ENCODE data around the gene ABCC4.

ABCC4 gene

DNA sequence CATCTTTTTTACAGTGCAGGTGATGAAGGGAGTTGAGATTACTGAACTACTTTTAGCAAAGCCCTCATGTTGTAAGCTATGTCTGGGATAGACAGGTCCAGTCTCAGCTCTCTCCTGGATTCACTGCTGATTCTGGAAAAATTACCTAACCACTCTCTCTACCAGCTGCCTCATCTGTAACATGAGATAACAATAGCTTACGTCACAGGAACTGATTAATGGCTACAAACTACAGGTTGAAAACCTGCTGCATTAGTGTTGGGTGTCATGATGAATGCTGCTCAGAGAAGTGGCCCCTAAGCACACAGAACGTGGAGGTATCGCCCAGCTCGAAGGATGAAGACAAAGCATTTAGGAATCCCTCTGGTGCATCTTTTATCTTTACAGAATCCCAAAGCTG lies 277.8 kb downstream of the ABCC4 start:
- Histone ChIP-seq H3K9me3 (ENCODE audit: control insufficient read depth, low read depth, low read length) (no peaks in the 10 kb centered on the region), H3K9ac (ENCODE audit: low read length) (no peak overlapping the region), H3K27ac (ENCODE audit: low read length) (no peak overlapping the region), H3K36me3 (ENCODE audit: control insufficient read depth, low read depth, low read length) (no peaks in the 10 kb centered on the region), H3K4me1 (ENCODE audit: control insufficient read depth, low read depth, low read length) (no peaks in the 10 kb centered on the region), H3K4me3 (ENCODE audit: low read length) (no peak overlapping the region), H3K27me3 (ENCODE audit: control insufficient read depth, insufficient read depth, low read length) (no peaks in the 10 kb centered on the region)

DNA sequence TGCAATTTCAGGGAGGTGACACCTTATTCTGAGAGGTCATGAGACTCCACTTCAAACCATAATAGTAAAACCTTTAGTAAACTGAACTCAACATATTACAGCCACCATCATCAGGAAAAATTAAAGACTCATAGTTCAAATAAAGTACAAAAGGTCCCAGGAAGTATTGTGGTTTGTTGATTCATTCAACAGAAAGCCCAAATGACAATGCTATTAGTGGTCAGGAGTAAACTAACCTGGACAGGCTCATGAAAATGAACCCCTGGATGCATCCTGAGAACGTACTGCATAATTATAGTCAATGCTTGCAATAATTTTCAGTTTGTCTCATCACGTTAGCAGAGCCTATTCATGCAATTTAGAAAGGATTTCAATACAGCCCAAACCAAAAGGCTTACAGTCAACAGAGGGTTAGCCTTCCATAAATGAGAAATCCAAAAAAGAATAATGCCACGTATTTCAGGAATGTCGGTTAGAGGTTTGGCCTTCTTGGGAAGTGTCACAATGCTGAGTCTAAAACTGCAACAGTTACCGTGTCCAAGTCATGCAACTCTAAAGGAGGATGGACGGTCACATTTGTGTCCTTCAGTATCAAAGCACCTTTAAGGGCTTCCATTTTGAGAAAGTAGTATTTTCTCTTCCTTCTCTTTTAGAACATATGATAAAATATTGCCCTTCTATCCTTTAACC lies 280.8 kb downstream of the ABCC4 start:
- H3K4me3 ChIP-seq (ENCODE audit: low read length), result no peak overlapping the region
- no peak overlapping the region for H3K27ac ChIP-seq (ENCODE audit: low read length)
- H3K9ac ChIP-seq (ENCODE audit: low read length), result no peak overlapping the region
- H3K27me3 ChIP-seq (ENCODE audit: control insufficient read depth, insufficient read depth, low read length), result no peaks in the 10 kb centered on the region
- H3K36me3 ChIP-seq (ENCODE audit: control insufficient read depth, low read depth, low read length), result no peaks in the 10 kb centered on the region
- H3K4me1 ChIP-seq (ENCODE audit: control insufficient read depth, low read depth, low read length), result no peaks in the 10 kb centered on the region
- no peaks in the 10 kb centered on the region for H3K9me3 ChIP-seq (ENCODE audit: control insufficient read depth, low read depth, low read length)

DNA sequence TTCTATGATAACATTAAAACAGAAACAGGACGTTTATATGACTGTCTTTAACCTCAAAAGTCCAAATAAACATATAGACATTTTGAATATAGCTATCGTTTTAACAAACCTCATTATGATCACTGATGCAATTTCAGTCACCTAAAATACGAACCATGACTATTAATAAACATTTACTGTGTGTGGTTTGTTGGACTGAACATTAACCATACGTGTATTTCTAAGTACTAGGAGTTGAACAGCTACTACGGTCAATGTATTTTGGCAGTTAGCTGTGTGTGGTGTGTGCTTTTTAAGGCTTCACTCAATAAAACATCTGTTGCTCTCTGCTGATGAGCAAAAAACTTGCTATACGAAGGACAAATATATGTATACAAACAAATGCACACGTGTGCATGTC lies 281.4 kb downstream of the ABCC4 start:
- H3K36me3 ChIP-seq (ENCODE audit: control insufficient read depth, low read depth, low read length), result no peaks in the 10 kb centered on the region
- no peak overlapping the region for H3K27ac ChIP-seq (ENCODE audit: low read length)
- no peak overlapping the region for H3K9ac ChIP-seq (ENCODE audit: low read length)
- no peaks in the 10 kb centered on the region for H3K9me3 ChIP-seq (ENCODE audit: control insufficient read depth, low read depth, low read length)
- no peaks in the 10 kb centered on the region for H3K4me1 ChIP-seq (ENCODE audit: control insufficient read depth, low read depth, low read length)
- H3K4me3 ChIP-seq (ENCODE audit: low read length), result no peak overlapping the region
- H3K27me3 ChIP-seq (ENCODE audit: control insufficient read depth, insufficient read depth, low read length), result no peaks in the 10 kb centered on the region

DNA sequence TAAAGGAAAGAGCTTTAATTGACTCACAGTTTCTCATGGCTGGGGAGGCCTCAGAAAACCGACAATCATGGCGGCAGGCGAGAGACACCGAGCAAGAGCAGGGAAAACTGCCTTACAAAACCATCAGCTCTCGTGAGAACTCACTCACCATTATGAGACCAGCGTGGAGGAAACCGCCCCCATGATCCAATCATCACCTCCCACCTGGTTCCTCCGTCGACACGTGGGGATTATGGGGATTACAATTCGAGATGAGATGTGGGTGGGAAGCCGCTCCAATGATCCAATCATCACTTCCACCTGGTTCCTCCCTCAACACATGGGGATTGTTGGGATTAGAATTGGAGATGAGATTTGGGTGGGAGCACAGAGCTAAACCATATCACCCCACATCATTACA lies 293.9 kb downstream of the ABCC4 start:
- Histone ChIP-seq H3K9ac (ENCODE audit: low read length) (no peak overlapping the region), H3K4me1 (ENCODE audit: control insufficient read depth, low read depth, low read length) (peaks cover 5% of the 10 kb centered on the region), H3K27ac (ENCODE audit: low read length) (no peak overlapping the region), H3K4me3 (ENCODE audit: low read length) (no peak overlapping the region), H3K27me3 (ENCODE audit: control insufficient read depth, insufficient read depth, low read length) (peaks cover 7% of the 10 kb centered on the region), H3K36me3 (ENCODE audit: control insufficient read depth, low read depth, low read length) (no peaks in the 10 kb centered on the region), H3K9me3 (ENCODE audit: control insufficient read depth, low read depth, low read length) (no peaks in the 10 kb centered on the region)

DNA sequence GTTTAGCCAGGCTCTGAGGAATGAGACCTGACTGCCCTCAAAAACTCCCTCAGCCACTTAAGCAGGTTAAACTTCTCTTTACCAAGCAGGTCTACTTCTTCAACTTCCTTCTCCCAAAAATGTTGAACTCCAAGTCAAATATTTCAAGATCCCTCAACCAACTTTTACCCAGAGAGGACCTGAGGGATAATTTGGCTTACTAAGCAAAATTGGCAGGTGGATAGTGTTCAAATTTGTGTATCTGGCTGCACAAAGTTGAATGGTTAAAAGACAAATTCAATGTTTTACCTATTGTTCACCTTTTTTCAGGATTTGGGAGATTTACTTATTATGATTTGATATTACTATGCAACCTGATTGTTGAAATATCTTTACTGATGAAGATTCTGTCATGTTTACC lies 296.0 kb downstream of the ABCC4 start:
- Histone ChIP-seq H3K36me3 (ENCODE audit: control insufficient read depth, low read depth, low read length) (no peaks in the 10 kb centered on the region), H3K9me3 (ENCODE audit: control insufficient read depth, low read depth, low read length) (no peaks in the 10 kb centered on the region), H3K4me3 (ENCODE audit: low read length) (no peak overlapping the region)

DNA sequence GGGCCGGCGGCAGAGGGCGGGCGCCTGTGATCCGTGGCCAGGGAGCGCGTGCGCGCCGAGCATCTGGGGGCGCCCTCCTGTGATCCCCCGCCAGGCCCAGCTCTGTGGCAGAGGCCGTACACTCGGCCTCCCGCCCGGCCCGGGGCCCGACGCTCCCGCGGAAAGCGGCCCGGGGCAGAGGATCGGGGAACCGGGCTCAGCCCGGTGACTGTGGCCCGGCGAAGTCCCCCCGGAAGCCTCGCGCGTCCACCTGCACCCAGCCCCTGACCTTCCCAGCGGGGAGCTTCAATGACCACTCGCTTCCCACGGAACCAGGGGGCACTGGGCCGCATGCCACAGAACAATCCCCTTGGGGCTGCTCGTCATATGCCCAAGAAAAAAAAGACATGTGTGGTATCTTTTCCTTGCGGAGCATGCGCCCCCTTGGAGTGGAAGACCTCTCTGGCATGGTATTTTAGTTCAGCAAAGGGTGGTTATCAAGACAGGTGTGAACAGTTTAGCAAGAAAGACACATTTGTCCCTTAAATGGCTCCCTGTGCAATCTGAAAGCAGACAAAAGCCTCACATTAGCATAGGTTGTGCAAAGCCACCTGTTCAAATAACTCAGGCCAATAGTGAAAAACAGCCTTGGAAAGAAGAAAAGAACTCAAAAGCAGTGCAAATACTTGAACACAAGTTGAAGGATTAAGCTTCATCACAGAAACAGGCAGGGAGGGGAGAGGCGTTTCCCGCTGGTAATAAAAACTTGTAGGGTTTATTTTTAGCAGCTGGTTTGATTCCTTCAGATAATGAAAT lies 298.0 kb downstream of the ABCC4 start:
- Histone ChIP-seq H3K4me1 (ENCODE audit: control insufficient read depth, low read depth, low read length) (peaks cover 5% of the 10 kb centered on the region), H3K9me3 (ENCODE audit: control insufficient read depth, low read depth, low read length) (no peaks in the 10 kb centered on the region), H3K9ac (ENCODE audit: low read length) (no peak overlapping the region), H3K27me3 (ENCODE audit: control insufficient read depth, insufficient read depth, low read length) (peaks cover 7% of the 10 kb centered on the region), H3K27ac (ENCODE audit: low read length) (no peak overlapping the region), H3K36me3 (ENCODE audit: control insufficient read depth, low read depth, low read length) (no peaks in the 10 kb centered on the region), H3K4me3 (ENCODE audit: low read length) (peak overlapping the region; percentile 18)

More for the DNA sequence above, 296.0 kb downstream of the ABCC4 start:
- no peak overlapping the region for H3K27ac ChIP-seq (ENCODE audit: low read length)
- H3K27me3 ChIP-seq (ENCODE audit: control insufficient read depth, insufficient read depth, low read length), result peaks cover 7% of the 10 kb centered on the region
- no peak overlapping the region for H3K9ac ChIP-seq (ENCODE audit: low read length)
- peaks cover 5% of the 10 kb centered on the region for H3K4me1 ChIP-seq (ENCODE audit: control insufficient read depth, low read depth, low read length)

DNA sequence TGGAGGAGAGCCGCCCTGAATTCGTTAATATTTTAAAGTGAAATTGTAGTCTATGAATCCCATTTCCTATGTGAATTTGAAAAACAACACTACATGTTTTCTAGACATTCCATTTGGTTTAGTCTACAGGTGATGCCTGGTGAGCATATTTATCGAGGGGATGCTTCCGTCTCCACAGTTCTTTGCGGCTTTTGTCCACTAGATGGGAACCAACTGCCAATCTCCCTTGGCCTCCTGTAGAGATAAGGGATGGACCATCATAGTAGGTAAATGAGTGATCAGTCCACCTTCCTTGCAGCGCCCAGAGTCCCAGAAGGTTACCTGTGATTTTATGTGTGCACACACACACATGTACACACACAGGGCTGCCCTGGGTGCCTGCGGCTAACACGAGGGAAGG lies 299.1 kb downstream of the ABCC4 start:
- Histone ChIP-seq H3K36me3 (ENCODE audit: control insufficient read depth, low read depth, low read length) (no peaks in the 10 kb centered on the region), H3K9ac (ENCODE audit: low read length) (no peak overlapping the region), H3K4me3 (ENCODE audit: low read length) (no peak overlapping the region), H3K27me3 (ENCODE audit: control insufficient read depth, insufficient read depth, low read length) (peaks cover 7% of the 10 kb centered on the region), H3K4me1 (ENCODE audit: control insufficient read depth, low read depth, low read length) (peaks cover 11% of the 10 kb centered on the region), H3K9me3 (ENCODE audit: control insufficient read depth, low read depth, low read length) (no peaks in the 10 kb centered on the region), H3K27ac (ENCODE audit: low read length) (no peak overlapping the region)

DNA sequence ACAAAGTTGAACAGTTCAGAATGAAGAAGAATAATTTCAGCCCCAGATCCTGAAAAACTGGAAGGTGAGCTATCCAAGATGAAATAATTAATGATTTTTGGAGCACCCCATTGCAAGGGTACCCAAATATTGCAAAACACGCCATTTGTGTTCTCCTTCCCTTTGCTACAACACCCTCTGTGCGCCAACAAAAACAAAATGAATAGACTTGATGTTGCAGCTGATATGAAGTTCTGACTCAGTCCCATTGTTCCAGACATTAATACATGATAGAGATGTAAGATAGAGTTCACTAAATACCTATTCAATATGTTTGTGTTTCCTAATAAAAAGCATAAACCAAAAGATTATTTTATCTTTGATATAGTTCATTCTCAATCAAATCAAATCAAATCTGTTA lies 301.4 kb downstream of the ABCC4 start:
- H3K9me3 ChIP-seq (ENCODE audit: control insufficient read depth, low read depth, low read length), result no peaks in the 10 kb centered on the region
- no peak overlapping the region for H3K27ac ChIP-seq (ENCODE audit: low read length)
- no peak overlapping the region for H3K4me3 ChIP-seq (ENCODE audit: low read length)
- no peak overlapping the region for H3K9ac ChIP-seq (ENCODE audit: low read length)
- H3K4me1 ChIP-seq (ENCODE audit: control insufficient read depth, low read depth, low read length), result peaks cover 11% of the 10 kb centered on the region
- no peaks in the 10 kb centered on the region for H3K36me3 ChIP-seq (ENCODE audit: control insufficient read depth, low read depth, low read length)
- peaks cover 7% of the 10 kb centered on the region for H3K27me3 ChIP-seq (ENCODE audit: control insufficient read depth, insufficient read depth, low read length)

DNA sequence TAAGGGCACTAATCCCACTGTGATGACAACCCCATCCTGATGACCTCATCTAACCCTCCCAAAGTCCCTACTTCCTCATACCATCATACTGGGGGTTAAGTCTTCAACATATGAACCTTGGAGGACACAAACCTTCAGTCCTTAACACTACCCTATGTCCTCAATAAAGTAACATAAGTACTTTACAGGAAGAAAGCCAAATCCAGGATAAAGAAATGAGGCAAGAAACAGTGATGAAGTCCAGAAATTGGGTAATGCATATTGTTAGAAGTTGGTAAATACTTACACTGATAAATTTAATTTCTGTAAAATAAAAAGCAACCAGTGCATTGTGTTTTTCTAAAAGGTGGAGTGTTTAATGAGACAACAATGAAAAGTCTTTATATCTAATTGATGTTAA lies 304.1 kb downstream of the ABCC4 start:
- Histone ChIP-seq H3K27me3 (ENCODE audit: control insufficient read depth, insufficient read depth, low read length) (no peaks in the 10 kb centered on the region), H3K36me3 (ENCODE audit: control insufficient read depth, low read depth, low read length) (no peaks in the 10 kb centered on the region)

DNA sequence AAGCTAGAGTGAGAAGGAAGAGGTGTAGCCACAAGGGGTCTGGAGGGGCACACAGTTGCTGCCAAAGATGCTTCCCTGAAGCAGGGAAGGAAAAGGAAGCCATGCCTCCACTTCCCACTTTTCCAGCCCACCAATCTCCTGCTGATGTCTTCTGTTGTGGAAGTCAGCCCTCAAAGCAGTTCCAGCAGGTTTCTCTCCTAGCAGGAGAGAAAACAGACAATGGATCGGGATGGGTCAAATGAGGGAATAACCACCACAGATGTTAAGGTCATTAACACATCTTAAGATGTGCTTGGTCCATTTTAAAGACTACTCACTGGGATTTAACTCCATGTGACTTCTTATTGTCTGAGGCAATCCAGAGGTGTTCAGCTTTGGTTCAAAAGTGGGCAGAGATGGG lies 304.8 kb downstream of the ABCC4 start:
- H3K9ac ChIP-seq (ENCODE audit: low read length), result no peak overlapping the region
- H3K4me3 ChIP-seq (ENCODE audit: low read length), result no peak overlapping the region
- no peaks in the 10 kb centered on the region for H3K27me3 ChIP-seq (ENCODE audit: control insufficient read depth, insufficient read depth, low read length)
- no peaks in the 10 kb centered on the region for H3K9me3 ChIP-seq (ENCODE audit: control insufficient read depth, low read depth, low read length)
- no peak overlapping the region for H3K27ac ChIP-seq (ENCODE audit: low read length)
- no peaks in the 10 kb centered on the region for H3K36me3 ChIP-seq (ENCODE audit: control insufficient read depth, low read depth, low read length)
- H3K4me1 ChIP-seq (ENCODE audit: control insufficient read depth, low read depth, low read length), result peaks cover 6% of the 10 kb centered on the region

More for the DNA sequence above, 304.1 kb downstream of the ABCC4 start:
- Histone ChIP-seq H3K9ac (ENCODE audit: low read length) (no peak overlapping the region), H3K9me3 (ENCODE audit: control insufficient read depth, low read depth, low read length) (no peaks in the 10 kb centered on the region), H3K4me3 (ENCODE audit: low read length) (no peak overlapping the region), H3K27ac (ENCODE audit: low read length) (no peak overlapping the region), H3K4me1 (ENCODE audit: control insufficient read depth, low read depth, low read length) (peaks cover 6% of the 10 kb centered on the region)

DNA sequence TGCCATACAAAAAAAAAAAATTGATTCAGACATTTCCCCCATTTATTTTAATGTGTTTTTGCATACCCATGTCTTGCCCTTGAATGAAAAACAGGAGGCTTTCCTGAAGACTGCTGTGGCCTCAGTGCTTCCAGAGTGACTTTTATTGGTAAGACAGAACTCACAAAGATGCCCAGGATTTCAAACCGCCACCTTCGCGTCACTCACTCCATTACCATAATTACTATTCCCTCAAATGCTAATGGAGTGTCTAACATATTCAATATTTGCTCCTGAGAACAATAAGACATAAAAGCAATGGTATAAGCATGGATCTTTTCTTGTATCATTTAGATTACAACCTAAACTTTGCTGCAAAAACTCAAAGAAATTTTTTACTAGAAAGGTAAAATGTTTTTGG lies 306.7 kb downstream of the ABCC4 start:
- no peak overlapping the region for H3K9ac ChIP-seq (ENCODE audit: low read length)
- no peak overlapping the region for H3K27ac ChIP-seq (ENCODE audit: low read length)
- no peaks in the 10 kb centered on the region for H3K36me3 ChIP-seq (ENCODE audit: control insufficient read depth, low read depth, low read length)
- no peaks in the 10 kb centered on the region for H3K9me3 ChIP-seq (ENCODE audit: control insufficient read depth, low read depth, low read length)
- H3K4me3 ChIP-seq (ENCODE audit: low read length), result no peak overlapping the region
- no peaks in the 10 kb centered on the region for H3K27me3 ChIP-seq (ENCODE audit: control insufficient read depth, insufficient read depth, low read length)
- peaks cover 6% of the 10 kb centered on the region for H3K4me1 ChIP-seq (ENCODE audit: control insufficient read depth, low read depth, low read length)

DNA sequence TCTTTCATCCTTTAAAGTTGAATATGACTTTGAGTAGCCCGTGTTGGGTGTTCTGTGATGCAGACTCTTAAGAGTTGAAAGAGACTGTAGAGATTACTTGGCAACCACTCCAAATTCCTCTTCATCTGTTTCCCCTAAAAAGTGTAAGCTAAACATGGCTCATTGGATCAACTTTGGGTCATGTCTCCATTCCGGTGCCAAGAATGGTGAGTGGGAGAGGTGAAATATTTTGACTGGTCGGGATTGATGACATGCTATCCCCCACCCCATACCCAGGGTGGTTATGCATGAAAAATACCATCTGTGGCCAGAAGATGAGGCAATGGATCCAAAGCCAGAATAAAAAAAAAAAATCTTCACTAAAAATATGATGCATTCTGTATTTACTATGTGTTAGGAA lies 307.6 kb downstream of the ABCC4 start:
- no peak overlapping the region for H3K9ac ChIP-seq (ENCODE audit: low read length)
- no peak overlapping the region for H3K4me3 ChIP-seq (ENCODE audit: low read length)
- H3K4me1 ChIP-seq (ENCODE audit: control insufficient read depth, low read depth, low read length), result peaks cover 6% of the 10 kb centered on the region
- H3K27ac ChIP-seq (ENCODE audit: low read length), result no peak overlapping the region
- H3K36me3 ChIP-seq (ENCODE audit: control insufficient read depth, low read depth, low read length), result no peaks in the 10 kb centered on the region
- no peaks in the 10 kb centered on the region for H3K27me3 ChIP-seq (ENCODE audit: control insufficient read depth, insufficient read depth, low read length)
- H3K9me3 ChIP-seq (ENCODE audit: control insufficient read depth, low read depth, low read length), result no peaks in the 10 kb centered on the region

Data from iPS-18a (cell line).